ENCODE data around the gene MMP15.

- TF ChIP-seq, protein P1, sequence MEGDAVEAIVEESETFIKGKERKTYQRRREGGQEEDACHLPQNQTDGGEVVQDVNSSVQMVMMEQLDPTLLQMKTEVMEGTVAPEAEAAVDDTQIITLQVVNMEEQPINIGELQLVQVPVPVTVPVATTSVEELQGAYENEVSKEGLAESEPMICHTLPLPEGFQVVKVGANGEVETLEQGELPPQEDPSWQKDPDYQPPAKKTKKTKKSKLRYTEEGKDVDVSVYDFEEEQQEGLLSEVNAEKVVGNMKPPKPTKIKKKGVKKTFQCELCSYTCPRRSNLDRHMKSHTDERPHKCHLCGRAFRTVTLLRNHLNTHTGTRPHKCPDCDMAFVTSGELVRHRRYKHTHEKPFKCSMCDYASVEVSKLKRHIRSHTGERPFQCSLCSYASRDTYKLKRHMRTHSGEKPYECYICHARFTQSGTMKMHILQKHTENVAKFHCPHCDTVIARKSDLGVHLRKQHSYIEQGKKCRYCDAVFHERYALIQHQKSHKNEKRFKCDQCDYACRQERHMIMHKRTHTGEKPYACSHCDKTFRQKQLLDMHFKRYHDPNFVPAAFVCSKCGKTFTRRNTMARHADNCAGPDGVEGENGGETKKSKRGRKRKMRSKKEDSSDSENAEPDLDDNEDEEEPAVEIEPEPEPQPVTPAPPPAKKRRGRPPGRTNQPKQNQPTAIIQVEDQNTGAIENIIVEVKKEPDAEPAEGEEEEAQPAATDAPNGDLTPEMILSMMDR (IDR thresholded peaks at IDR 0.05) = no peak
- TF ChIP-seq FOXM1 (IDR thresholded peaks at IDR 0.05; ENCODE audit: low read depth) = no peak
- no peak for TF ChIP-seq TAF1 (IDR thresholded peaks at IDR 0.05; ENCODE audit: borderline replicate concordance, low read depth, low read length)
- TF ChIP-seq EZH2phosphoT487 (IDR thresholded peaks at IDR 0.05; ENCODE audit: borderline replicate concordance, low read depth) = no peak
- no peak for TF ChIP-seq TCF12 (IDR thresholded peaks at IDR 0.05)
- TF ChIP-seq POLR2AphosphoS5 (IDR thresholded peaks at IDR 0.05; ENCODE audit: low read depth, low read length) = no peak
- TF ChIP-seq, protein P2, sequence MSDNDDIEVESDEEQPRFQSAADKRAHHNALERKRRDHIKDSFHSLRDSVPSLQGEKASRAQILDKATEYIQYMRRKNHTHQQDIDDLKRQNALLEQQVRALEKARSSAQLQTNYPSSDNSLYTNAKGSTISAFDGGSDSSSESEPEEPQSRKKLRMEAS (IDR thresholded peaks at IDR 0.05; ENCODE audit: low read depth) = no peak
- TF ChIP-seq RAD21 (IDR thresholded peaks at IDR 0.05; ENCODE audit: low read length) = no peak
- TF ChIP-seq REST (IDR thresholded peaks at IDR 0.05; ENCODE audit: low read depth, low read length) = no peak
- TF ChIP-seq NFIC (IDR thresholded peaks at IDR 0.05; ENCODE audit: borderline replicate concordance) = no peak
These were observed 56.8 kb downstream of the MMP15 start for GRCh38 chr16:58082381-58082780.
